SU-DHL-6 (cell line): ENCODE measurements around the gene SNX25.

Experiments
- H2AFZ ChIP-seq: fragments of 200-600 bp; sonication (generic); 2 replicates; pipeline ENCODE4 v1.6.1; 2014; ENCODE audit warnings: low read depth, mild to moderate bottlenecking, moderate library complexity, mixed read lengths, antibody characterized with exemption, low read length; ENCODE audit not compliant: severe bottlenecking
- H3F3A ChIP-seq: fragments of 200-600 bp; shearing (Covaris generic); 2 replicates; pipeline ENCODE4 v1.6.0; 2016; ENCODE audit warnings: antibody characterized with exemption, mild to moderate bottlenecking; ENCODE audit not compliant: insufficient read depth
- H3K27ac ChIP-seq: fragments of 200-600 bp; sonication (generic); 2 replicates; pipeline ENCODE4 v1.5.1; 2016; ENCODE audit warnings: low read depth, mild to moderate bottlenecking, low read length, moderate library complexity, mixed read lengths
- H3K27me3 ChIP-seq: fragments of 200-600 bp; sonication (generic), shearing (Covaris generic); 2 replicates; pipeline ENCODE4 v1.6.0; 2014; ENCODE audit warnings: mild to moderate bottlenecking, low read length
- H3K36me3 ChIP-seq: fragments of 200-600 bp; sonication (generic); 2 replicates; pipeline ENCODE4 v1.6.1; 2014; ENCODE audit warnings: mild to moderate bottlenecking, low read length, mixed read lengths
- H3K4me2 ChIP-seq: fragments of 300-600, 200-600 bp; shearing (Covaris generic), sonication (generic); 2 replicates; pipeline ENCODE4 v1.6.0; 2014; ENCODE audit warnings: low read length, low read depth, mild to moderate bottlenecking; ENCODE audit not compliant: poor library complexity, severe bottlenecking
- H3K4me3 ChIP-seq: fragments of 200-600 bp; sonication (generic); 2 replicates; pipeline ENCODE4 v1.5.1; 2014; ENCODE audit warnings: antibody characterized with exemption, low read length, mild to moderate bottlenecking, mixed read lengths; ENCODE audit not compliant: insufficient read depth, poor library complexity, severe bottlenecking
- H3K79me2 ChIP-seq: fragments of 200-600 bp; sonication (generic); 2 replicates; pipeline ENCODE4 v1.6.1; 2014; ENCODE audit warnings: mild to moderate bottlenecking, low read length, moderate library complexity; ENCODE audit not compliant: insufficient read depth
- H3K9ac ChIP-seq: fragments of 200-600 bp; sonication (generic); 2 replicates; pipeline ENCODE4 v1.7.0; 2014; ENCODE audit warnings: mild to moderate bottlenecking, low read length
- H3K9me2 ChIP-seq: fragments of 200-600 bp; sonication (generic); replicated peaks from 2 replicates; pipeline ENCODE4 v1.6.1; 2014; ENCODE audit warnings: low read length; ENCODE audit not compliant: insufficient read depth
- H3K9me3 ChIP-seq: fragments of 200-600 bp; sonication (generic); 2 replicates; pipeline ENCODE4 v1.6.1; 2014; ENCODE audit warnings: low read length, mixed read lengths; ENCODE audit not compliant: insufficient read depth
- H4K20me1 ChIP-seq: fragments of 200-600 bp; sonication (generic); 2 replicates; pipeline ENCODE4 v1.6.1; 2014; ENCODE audit warnings: low read depth, mild to moderate bottlenecking, antibody characterized with exemption, low read length, moderate library complexity, mixed read lengths
- CTCF ChIP-seq: fragments of 200-600 bp; sonication (generic); IDR thresholded peaks from one replicate; pipeline ENCODE4 v1.5.1; 2017; ENCODE audit warnings: antibody characterized with exemption, mild to moderate bottlenecking, low read length, moderate library complexity; ENCODE audit not compliant: insufficient read depth, poor library complexity, severe bottlenecking
- EZH2phosphoT487 ChIP-seq: fragments of 200-600 bp; sonication (generic), shearing (Covaris generic); conservative IDR thresholded peaks from 2 replicates; pipeline ENCODE4 v1.6.1; 2018; ENCODE audit warnings: mild to moderate bottlenecking, antibody characterized with exemption, low read length, moderate library complexity, mixed read lengths

Gene SNX25

GRCh38 chr4:185298728-185299430, 89.5 kb downstream of the SNX25 start:
- Histone ChIP-seq H3K36me3 (peaks cover 2% of the 10 kb centered on the region; the same call in 1 of the 2 replicates), H3K4me2 (no peak overlapping the region), H2AFZ (no peak overlapping the region), H3K79me2 (no peaks in the 10 kb centered on the region), H3K9ac (no peak overlapping the region), H4K20me1 (no peaks in the 10 kb centered on the region), H3F3A (no peaks in the 10 kb centered on the region), H3K27ac (no peak overlapping the region), H3K27me3 (no peaks in the 10 kb centered on the region), H3K9me3 (no peaks in the 10 kb centered on the region), H3K4me3 (no peak overlapping the region), H3K9me2 (no peaks in the 10 kb centered on the region)
- TF ChIP-seq EZH2phosphoT487 (no peak), CTCF (no peak)

GRCh38 chr4:185304541-185304940, 95.1 kb downstream of the SNX25 start:
- no peaks in the 10 kb centered on the region for H3F3A ChIP-seq
- no peak overlapping the region for H3K4me3 ChIP-seq
- H3K36me3 ChIP-seq, result no peaks in the 10 kb centered on the region
- TF ChIP-seq CTCF, result no peak
- no peak for TF ChIP-seq EZH2phosphoT487
- H3K9me2 ChIP-seq, result no peaks in the 10 kb centered on the region
- H2AFZ ChIP-seq, result peak overlapping the region; percentile 44
- no peaks in the 10 kb centered on the region for H3K27me3 ChIP-seq
- H3K9me3 ChIP-seq, result no peaks in the 10 kb centered on the region
- H3K79me2 ChIP-seq, result no peaks in the 10 kb centered on the region
- 0 out of 2 replicates have a peak overlapping the region, but pooled peaks have one; percentile 4 for H3K9ac ChIP-seq
- peak overlapping the region; percentile 36 for H3K4me2 ChIP-seq
- H3K27ac ChIP-seq, result peak overlapping the region; percentile 30; the same call in 1 of the 2 replicates
- H4K20me1 ChIP-seq, result no peaks in the 10 kb centered on the region

- TF ChIP-seq CTCF (peak; percentile 70), EZH2phosphoT487 (no peak)
- peak overlapping the region; percentile 30; the same call in 1 of the 2 replicates for H3K27ac ChIP-seq
- H3K4me2 ChIP-seq, result peak overlapping the region; percentile 36
- no peaks in the 10 kb centered on the region for H3K27me3 ChIP-seq
- H3K9me3 ChIP-seq, result no peaks in the 10 kb centered on the region
- no peaks in the 10 kb centered on the region for H3K36me3 ChIP-seq
- H4K20me1 ChIP-seq, result no peaks in the 10 kb centered on the region
- no peak overlapping the region for H3K4me3 ChIP-seq
- no peaks in the 10 kb centered on the region for H3K79me2 ChIP-seq
- H3K9ac ChIP-seq, result 0 out of 2 replicates have a peak overlapping the region, but pooled peaks have one; percentile 4
- peak overlapping the region; percentile 44 for H2AFZ ChIP-seq
- H3F3A ChIP-seq, result no peaks in the 10 kb centered on the region
- no peaks in the 10 kb centered on the region for H3K9me2 ChIP-seq
Measured at GRCh38 chr4:185304944-185305690, 95.7 kb downstream of the SNX25 start.
